ENCODE measurements around the gene CEP295NL. TPM values are rescaled to one million over a fixed set of nuclear protein-coding genes. Genes with fewer than 3 reads are reported as not detected.

Gene CEP295NL
- total and polyA plus RNA-seq, 2 of the 8 experiments (the other 6 are each of a cell fraction or from before 2014, with no cell fraction given) = 0.06 to 2.0 TPM

DNA sequence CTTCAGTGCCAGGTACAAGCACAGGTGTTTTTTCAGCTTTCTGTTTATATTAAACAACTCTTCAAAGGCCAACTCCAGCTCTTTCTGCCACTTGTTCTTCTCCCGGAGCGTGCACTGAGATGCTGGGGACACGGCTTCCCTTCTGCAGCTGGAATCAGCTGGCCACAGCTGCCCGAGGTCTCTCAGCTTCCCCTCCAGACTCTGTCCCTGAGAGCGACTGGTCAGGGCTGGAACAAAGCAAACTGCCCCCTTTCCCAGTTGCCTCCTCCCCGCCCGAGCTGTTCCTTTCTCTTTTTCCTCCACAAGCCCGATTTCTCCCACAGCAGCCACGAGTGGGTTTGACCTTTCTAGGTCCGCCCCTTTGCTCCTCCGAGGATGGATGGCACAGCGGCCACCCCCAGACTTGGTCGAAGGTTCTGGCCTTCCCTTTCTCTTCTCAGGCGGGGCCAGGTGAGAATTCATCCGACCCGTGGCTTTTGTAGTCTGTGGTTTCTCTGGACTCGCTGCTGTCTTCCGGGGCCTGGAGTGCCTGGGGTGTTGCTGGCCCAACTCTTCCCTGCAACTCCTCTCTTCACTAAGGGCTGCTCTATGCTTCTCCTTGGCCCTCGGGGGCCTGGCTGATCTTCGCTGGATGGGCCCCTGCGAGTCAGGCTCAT, 11.5 kb downstream of the CEP295NL start (continued):
- TF ChIP-seq, protein P1, sequence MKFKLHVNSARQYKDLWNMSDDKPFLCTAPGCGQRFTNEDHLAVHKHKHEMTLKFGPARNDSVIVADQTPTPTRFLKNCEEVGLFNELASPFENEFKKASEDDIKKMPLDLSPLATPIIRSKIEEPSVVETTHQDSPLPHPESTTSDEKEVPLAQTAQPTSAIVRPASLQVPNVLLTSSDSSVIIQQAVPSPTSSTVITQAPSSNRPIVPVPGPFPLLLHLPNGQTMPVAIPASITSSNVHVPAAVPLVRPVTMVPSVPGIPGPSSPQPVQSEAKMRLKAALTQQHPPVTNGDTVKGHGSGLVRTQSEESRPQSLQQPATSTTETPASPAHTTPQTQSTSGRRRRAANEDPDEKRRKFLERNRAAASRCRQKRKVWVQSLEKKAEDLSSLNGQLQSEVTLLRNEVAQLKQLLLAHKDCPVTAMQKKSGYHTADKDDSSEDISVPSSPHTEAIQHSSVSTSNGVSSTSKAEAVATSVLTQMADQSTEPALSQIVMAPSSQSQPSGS (IDR thresholded peaks at IDR 0.05; ENCODE audit: low read length) = no peak
- TF ChIP-seq, protein P2, sequence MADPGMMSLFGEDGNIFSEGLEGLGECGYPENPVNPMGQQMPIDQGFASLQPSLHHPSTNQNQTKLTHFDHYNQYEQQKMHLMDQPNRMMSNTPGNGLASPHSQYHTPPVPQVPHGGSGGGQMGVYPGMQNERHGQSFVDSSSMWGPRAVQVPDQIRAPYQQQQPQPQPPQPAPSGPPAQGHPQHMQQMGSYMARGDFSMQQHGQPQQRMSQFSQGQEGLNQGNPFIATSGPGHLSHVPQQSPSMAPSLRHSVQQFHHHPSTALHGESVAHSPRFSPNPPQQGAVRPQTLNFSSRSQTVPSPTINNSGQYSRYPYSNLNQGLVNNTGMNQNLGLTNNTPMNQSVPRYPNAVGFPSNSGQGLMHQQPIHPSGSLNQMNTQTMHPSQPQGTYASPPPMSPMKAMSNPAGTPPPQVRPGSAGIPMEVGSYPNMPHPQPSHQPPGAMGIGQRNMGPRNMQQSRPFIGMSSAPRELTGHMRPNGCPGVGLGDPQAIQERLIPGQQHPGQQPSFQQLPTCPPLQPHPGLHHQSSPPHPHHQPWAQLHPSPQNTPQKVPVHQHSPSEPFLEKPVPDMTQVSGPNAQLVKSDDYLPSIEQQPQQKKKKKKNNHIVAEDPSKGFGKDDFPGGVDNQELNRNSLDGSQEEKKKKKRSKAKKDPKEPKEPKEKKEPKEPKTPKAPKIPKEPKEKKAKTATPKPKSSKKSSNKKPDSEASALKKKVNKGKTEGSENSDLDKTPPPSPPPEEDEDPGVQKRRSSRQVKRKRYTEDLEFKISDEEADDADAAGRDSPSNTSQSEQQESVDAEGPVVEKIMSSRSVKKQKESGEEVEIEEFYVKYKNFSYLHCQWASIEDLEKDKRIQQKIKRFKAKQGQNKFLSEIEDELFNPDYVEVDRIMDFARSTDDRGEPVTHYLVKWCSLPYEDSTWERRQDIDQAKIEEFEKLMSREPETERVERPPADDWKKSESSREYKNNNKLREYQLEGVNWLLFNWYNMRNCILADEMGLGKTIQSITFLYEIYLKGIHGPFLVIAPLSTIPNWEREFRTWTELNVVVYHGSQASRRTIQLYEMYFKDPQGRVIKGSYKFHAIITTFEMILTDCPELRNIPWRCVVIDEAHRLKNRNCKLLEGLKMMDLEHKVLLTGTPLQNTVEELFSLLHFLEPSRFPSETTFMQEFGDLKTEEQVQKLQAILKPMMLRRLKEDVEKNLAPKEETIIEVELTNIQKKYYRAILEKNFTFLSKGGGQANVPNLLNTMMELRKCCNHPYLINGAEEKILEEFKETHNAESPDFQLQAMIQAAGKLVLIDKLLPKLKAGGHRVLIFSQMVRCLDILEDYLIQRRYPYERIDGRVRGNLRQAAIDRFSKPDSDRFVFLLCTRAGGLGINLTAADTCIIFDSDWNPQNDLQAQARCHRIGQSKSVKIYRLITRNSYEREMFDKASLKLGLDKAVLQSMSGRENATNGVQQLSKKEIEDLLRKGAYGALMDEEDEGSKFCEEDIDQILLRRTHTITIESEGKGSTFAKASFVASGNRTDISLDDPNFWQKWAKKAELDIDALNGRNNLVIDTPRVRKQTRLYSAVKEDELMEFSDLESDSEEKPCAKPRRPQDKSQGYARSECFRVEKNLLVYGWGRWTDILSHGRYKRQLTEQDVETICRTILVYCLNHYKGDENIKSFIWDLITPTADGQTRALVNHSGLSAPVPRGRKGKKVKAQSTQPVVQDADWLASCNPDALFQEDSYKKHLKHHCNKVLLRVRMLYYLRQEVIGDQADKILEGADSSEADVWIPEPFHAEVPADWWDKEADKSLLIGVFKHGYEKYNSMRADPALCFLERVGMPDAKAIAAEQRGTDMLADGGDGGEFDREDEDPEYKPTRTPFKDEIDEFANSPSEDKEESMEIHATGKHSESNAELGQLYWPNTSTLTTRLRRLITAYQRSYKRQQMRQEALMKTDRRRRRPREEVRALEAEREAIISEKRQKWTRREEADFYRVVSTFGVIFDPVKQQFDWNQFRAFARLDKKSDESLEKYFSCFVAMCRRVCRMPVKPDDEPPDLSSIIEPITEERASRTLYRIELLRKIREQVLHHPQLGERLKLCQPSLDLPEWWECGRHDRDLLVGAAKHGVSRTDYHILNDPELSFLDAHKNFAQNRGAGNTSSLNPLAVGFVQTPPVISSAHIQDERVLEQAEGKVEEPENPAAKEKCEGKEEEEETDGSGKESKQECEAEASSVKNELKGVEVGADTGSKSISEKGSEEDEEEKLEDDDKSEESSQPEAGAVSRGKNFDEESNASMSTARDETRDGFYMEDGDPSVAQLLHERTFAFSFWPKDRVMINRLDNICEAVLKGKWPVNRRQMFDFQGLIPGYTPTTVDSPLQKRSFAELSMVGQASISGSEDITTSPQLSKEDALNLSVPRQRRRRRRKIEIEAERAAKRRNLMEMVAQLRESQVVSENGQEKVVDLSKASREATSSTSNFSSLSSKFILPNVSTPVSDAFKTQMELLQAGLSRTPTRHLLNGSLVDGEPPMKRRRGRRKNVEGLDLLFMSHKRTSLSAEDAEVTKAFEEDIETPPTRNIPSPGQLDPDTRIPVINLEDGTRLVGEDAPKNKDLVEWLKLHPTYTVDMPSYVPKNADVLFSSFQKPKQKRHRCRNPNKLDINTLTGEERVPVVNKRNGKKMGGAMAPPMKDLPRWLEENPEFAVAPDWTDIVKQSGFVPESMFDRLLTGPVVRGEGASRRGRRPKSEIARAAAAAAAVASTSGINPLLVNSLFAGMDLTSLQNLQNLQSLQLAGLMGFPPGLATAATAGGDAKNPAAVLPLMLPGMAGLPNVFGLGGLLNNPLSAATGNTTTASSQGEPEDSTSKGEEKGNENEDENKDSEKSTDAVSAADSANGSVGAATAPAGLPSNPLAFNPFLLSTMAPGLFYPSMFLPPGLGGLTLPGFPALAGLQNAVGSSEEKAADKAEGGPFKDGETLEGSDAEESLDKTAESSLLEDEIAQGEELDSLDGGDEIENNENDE (IDR thresholded peaks at IDR 0.05; ENCODE audit: insufficient replicate concordance, low read length) = no peak
- TF ChIP-seq TAF7 (optimal IDR thresholded peaks at IDR 0.05; ENCODE audit: borderline replicate concordance, low read depth, low read length) (no peak), ASH2L (IDR thresholded peaks at IDR 0.05; ENCODE audit: low read length) (no peak), SP2 (IDR thresholded peaks at IDR 0.05; ENCODE audit: low read length) (no peak), JUND (IDR thresholded peaks at IDR 0.05; ENCODE audit: low read length) (no peak), TCF12 (IDR thresholded peaks at IDR 0.05; ENCODE audit: low read depth, low read length) (no peak), POLR2A (IDR thresholded peaks at IDR 0.05; ENCODE audit: control extremely low read depth in 1 of 2, low read depth in 2 of 2, low read length in 2 of 2) (no peak), MAFK (IDR thresholded peaks at IDR 0.05; ENCODE audit: low read depth, low read length) (no peak), CBX8 (IDR thresholded peaks at IDR 0.05; ENCODE audit: borderline replicate concordance, low read depth, low read length) (no peak)

All from H1 (cell line).